Smooth muscle cell (in vitro differentiated cells): ENCODE data around the gene HMGXB3. TPM values are rescaled to one million over a fixed set of nuclear protein-coding genes. Genes with fewer than 3 reads are reported as not detected.

Source experiments
- DNase-seq: peaks from one replicate; lab custom pipeline; 2025; ENCODE audit not compliant: unreplicated experiment; lab: John Stamatoyannopoulos, UW
- H2AFZ ChIP-seq: fragments of 200-600 bp; sonication (generic); 2 replicates; pipeline ENCODE4 v1.6.0; 2016; ENCODE audit warnings: antibody characterized with exemption, low read depth, mild to moderate bottlenecking
- H3F3A ChIP-seq: fragments of 200-600 bp; sonication (generic); 2 replicates; pipeline ENCODE4 v1.6.0; 2017; ENCODE audit warnings: antibody characterized with exemption, low read depth
- H3K27ac ChIP-seq: fragments of 200-600 bp; sonication (generic); 2 replicates; pipeline ENCODE4 v1.5.1; 2016; ENCODE audit warnings: low read depth, mild to moderate bottlenecking
- H3K27me3 ChIP-seq: fragments of 200-600 bp; sonication (generic); 2 replicates; pipeline ENCODE4 v1.6.1; 2016; ENCODE audit warnings: low read depth, mild to moderate bottlenecking
- H3K36me3 ChIP-seq: fragments of 200-600 bp; sonication (generic); 2 replicates; pipeline ENCODE4 v1.5.1; 2016; ENCODE audit warnings: low read depth
- H3K4me1 ChIP-seq: fragments of 200-600 bp; sonication (generic); 2 replicates; pipeline ENCODE4 v1.5.1; 2016; ENCODE audit warnings: low read depth
- H3K4me2 ChIP-seq: fragments of 200-600 bp; sonication (generic); 2 replicates; pipeline ENCODE4 v1.6.0; 2016; ENCODE audit warnings: mild to moderate bottlenecking
- H3K4me3 ChIP-seq: fragments of 200-600 bp; sonication (generic); 2 replicates; pipeline ENCODE4 v1.5.1; 2016; ENCODE audit warnings: mild to moderate bottlenecking
- H3K79me2 ChIP-seq: fragments of 200-600 bp; sonication (generic); 2 replicates; pipeline ENCODE4 v1.6.0; 2016; ENCODE audit warnings: low read depth, mild to moderate bottlenecking
- H3K9ac ChIP-seq: fragments of 200-600 bp; sonication (generic); 2 replicates; pipeline ENCODE4 v1.6.0; 2016; ENCODE audit warnings: low read depth
- H3K9me3 ChIP-seq: fragments of 200-600 bp; sonication (generic); replicated peaks from 2 replicates; pipeline ENCODE4 v1.5.1; 2016; ENCODE audit warnings: low read depth
- H4K20me1 ChIP-seq: fragments of 200-600 bp; sonication (generic); 2 replicates; pipeline ENCODE4 v1.6.0; 2016; ENCODE audit warnings: low read depth
- CTCF ChIP-seq: fragments of 200-600 bp; sonication (generic); IDR thresholded peaks from 2 replicates; pipeline ENCODE4 v1.5.1; 2017; ENCODE audit warnings: borderline replicate concordance, mild to moderate bottlenecking, antibody characterized with exemption; ENCODE audit not compliant: insufficient read depth, poor library complexity, severe bottlenecking
- WGBS: methylation state at CpG from one replicate; pipeline ENCODE4 v1.1.7; 2016; ENCODE audit warnings: low lambda C conversion rate; 5-methylcytosine and 5-hydroxymethylcytosine counted together
- polyA plus RNA-seq: library from polyadenylated mRNA; unstranded; fragments of >200 nt; fragmentation: Nextera tagmentation; extraction: Ambion mirVana; gene quantifications from 2 replicates; pipeline ENCODE4 v1.2.1, GENCODE V29; 2016
- total RNA-seq: library from RNA; depleted of rRNA; stranded (reverse); fragments of >200 nt; gene quantifications from 2 replicates; pipeline ENCODE4 v1.2.3, GENCODE V29; 2014

Gene HMGXB3
- total and polyA plus RNA-seq, 2 experiments from 2014 or later, result 31.4 to 41.8 TPM

DNA sequence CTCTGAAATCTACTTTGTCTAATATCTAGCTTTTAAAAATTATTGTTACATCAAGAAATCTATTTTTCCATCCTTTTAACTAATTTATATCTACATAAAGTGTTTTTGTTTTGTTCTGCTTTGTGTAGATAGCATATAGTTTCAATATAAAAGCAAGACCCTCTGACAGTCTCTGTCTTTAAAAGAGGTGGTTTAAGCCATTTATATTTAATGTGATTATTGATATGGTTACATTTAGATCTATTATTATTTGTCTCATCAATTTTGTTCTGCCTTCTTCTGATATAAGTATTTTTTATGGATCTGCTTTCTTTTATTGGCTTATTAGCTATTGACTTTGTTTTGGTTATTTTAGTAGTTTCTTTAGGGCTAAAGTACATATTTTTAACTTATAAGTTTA is 16.0 kb downstream of the HMGXB3 start:
- H3K9ac ChIP-seq, result no peak overlapping the region
- H3K4me2 ChIP-seq, result no peak overlapping the region
- DNase-seq, result no peak
- H3K4me1 ChIP-seq, result no peaks in the 10 kb centered on the region
- H3K36me3 ChIP-seq, result peaks cover 66% of the 10 kb centered on the region
- H3F3A ChIP-seq, result peaks cover 10% of the 10 kb centered on the region
- H3K27ac ChIP-seq, result no peak overlapping the region
- H4K20me1 ChIP-seq, result peaks cover 14% of the 10 kb centered on the region
- no peak overlapping the region for H2AFZ ChIP-seq
- peaks cover 15% of the 10 kb centered on the region for H3K79me2 ChIP-seq
- H3K27me3 ChIP-seq, result no peaks in the 10 kb centered on the region
- TF ChIP-seq CTCF, result no peak
- no peak overlapping the region for H3K4me3 ChIP-seq
- no peaks in the 10 kb centered on the region for H3K9me3 ChIP-seq

DNA sequence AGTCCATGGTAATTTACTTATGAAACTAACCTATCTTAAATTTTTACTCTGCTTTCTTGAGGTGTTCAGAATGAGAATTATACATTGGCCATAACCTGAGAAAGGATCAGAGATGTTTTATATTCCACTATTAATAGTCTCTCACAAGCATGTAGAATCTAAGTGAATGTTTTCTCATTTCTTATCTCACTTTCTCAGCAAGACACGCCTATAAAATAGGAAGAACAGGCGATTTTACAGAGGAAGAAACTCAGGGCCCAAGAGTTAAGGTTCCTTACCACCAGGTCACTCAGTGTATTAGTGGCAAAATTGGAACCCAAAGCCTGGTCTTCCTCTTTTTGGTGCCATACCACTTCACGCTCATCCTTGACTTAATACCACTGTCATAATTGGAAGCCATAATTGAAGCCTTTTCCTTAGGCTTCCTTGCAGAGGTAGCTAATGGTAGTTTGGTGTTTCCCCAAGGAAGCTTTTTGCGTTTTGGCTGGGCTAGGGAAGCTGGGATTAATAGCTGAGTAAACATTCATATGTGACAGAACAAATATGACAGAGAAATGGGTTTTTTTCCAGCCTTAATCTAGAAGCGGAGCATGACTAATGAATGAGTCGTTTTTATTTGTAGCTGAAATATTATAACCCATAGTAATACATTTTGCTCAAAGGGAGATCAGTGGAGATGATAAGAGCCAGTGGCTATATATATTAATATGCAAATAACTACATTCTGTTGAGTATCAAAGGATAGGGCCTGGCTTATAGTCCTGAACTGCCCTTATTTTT is 16.9 kb downstream of the HMGXB3 start:
- Histone ChIP-seq H3F3A (peaks cover 10% of the 10 kb centered on the region), H3K36me3 (peaks cover 60% of the 10 kb centered on the region), H3K9ac (no peak overlapping the region), H3K79me2 (peaks cover 12% of the 10 kb centered on the region), H4K20me1 (peaks cover 9% of the 10 kb centered on the region), H3K4me2 (no peak overlapping the region), H3K4me1 (no peaks in the 10 kb centered on the region), H2AFZ (no peak overlapping the region), H3K4me3 (no peak overlapping the region), H3K27me3 (no peaks in the 10 kb centered on the region), H3K27ac (peak overlapping the region; percentile 41), H3K9me3 (no peaks in the 10 kb centered on the region)
- DNase-seq, result no peak
- 81% methylated on average over 6 of the region's 6 CpGs for WGBS
- TF ChIP-seq CTCF, result no peak

GRCh38 chr5:150020249-150020648 is 19.7 kb downstream of the HMGXB3 start:
- peaks cover 31% of the 10 kb centered on the region for H3K36me3 ChIP-seq
- no peak for DNase-seq
- no peak overlapping the region for H3K4me3 ChIP-seq
- peak overlapping the region; percentile 86 for H3K27ac ChIP-seq
- no peak for TF ChIP-seq CTCF
- peaks cover 10% of the 10 kb centered on the region for H3F3A ChIP-seq
- H4K20me1 ChIP-seq, result peaks cover 9% of the 10 kb centered on the region
- peaks cover 6% of the 10 kb centered on the region for H3K79me2 ChIP-seq
- H3K9me3 ChIP-seq, result no peaks in the 10 kb centered on the region
- no peak overlapping the region for H3K9ac ChIP-seq
- H2AFZ ChIP-seq, result no peak overlapping the region
- no peak overlapping the region for H3K4me2 ChIP-seq
- WGBS, result 100% methylated on average over 1 of the region's 1 CpG
- no peaks in the 10 kb centered on the region for H3K27me3 ChIP-seq
- H3K4me1 ChIP-seq, result no peaks in the 10 kb centered on the region
